ENCODE measurements around the gene MCCD1. TPM values are rescaled to one million over a fixed set of nuclear protein-coding genes. Genes with fewer than 3 reads are reported as not detected.

The MCCD1 gene
- total and polyA plus RNA-seq, 2 of the 13 experiments (the other 11 are each of a cell fraction or from before 2014, with no cell fraction given), result 0.15 TPM; not detected in 1

- TF ChIP-seq ZNF746 (CRISPR knock-in tag; IDR thresholded peaks at IDR 0.05) (peak; percentile 19; the same call in 1 of the 2 replicates), TSC22D2 (CRISPR knock-in tag; IDR thresholded peaks at IDR 0.05; ENCODE audit: borderline replicate concordance) (peak; percentile 90; the same call in 1 of the 2 replicates), TRIM22 (IDR thresholded peaks at IDR 0.05) (no peak), EEA1 (CRISPR knock-in tag; IDR thresholded peaks at IDR 0.05; ENCODE audit: borderline replicate concordance) (no peak), ZNF619 (CRISPR knock-in tag; IDR thresholded peaks at IDR 0.05) (0 out of 2 replicates have a peak, but pooled peaks have one; percentile 18), YEATS2 (CRISPR knock-in tag; IDR thresholded peaks at IDR 0.05; ENCODE audit: borderline replicate concordance) (peak; percentile 38; the same call in 1 of the 2 replicates), PHF5A (CRISPR knock-in tag; IDR thresholded peaks at IDR 0.05; ENCODE audit: low read depth, unreplicated experiment) (peak; percentile 51), FOXP4 (CRISPR knock-in tag; IDR thresholded peaks at IDR 0.05) (0 out of 2 replicates have a peak, but pooled peaks have one; percentile 5), SRY (CRISPR knock-in tag; IDR thresholded peaks at IDR 0.05) (0 out of 2 replicates have a peak, but pooled peaks have one; percentile 58), ONECUT2 (CRISPR knock-in tag; IDR thresholded peaks at IDR 0.05) (no peak), NRL (CRISPR knock-in tag; IDR thresholded peaks at IDR 0.05; ENCODE audit: borderline replicate concordance) (peak; percentile 37; the same call in 1 of the 2 replicates), RNF2 (conservative IDR thresholded peaks at IDR 0.05; ENCODE audit: low read depth) (0 out of 2 replicates have a peak, but pooled peaks have one; percentile 37), ZBTB39 (CRISPR knock-in tag; IDR thresholded peaks at IDR 0.05) (peak; percentile 75; the same call in 1 of the 2 replicates), ATAD3A (CRISPR knock-in tag; IDR thresholded peaks at IDR 0.05) (no peak), ZIK1 (CRISPR knock-in tag; IDR thresholded peaks at IDR 0.05; ENCODE audit: borderline replicate concordance, low read depth) (0 out of 2 replicates have a peak, but pooled peaks have one; percentile 26), CTCF (CRISPR knock-in tag; IDR thresholded peaks at IDR 0.05) (peak; percentile 99), ARID3A (IDR thresholded peaks at IDR 0.05; ENCODE audit: low read depth, low read length) (peak; percentile 61; the same call in 1 of the 2 replicates), MXD4 (CRISPR knock-in tag; IDR thresholded peaks at IDR 0.05) (0 out of 2 replicates have a peak, but pooled peaks have one; percentile 10), HNRNPK (IDR thresholded peaks at IDR 0.05; ENCODE audit: low read depth, low read length, poor library complexity, severe bottlenecking) (peak; percentile 37)
Observed at GRCh38 chr6:31546339-31546957, 17.7 kb downstream of the MCCD1 start, which contains the start of gene ATP6V1G2 (continued).

Measured in HepG2 (cell line).